Fibroblast of lung (primary cell): ENCODE data around the gene LAMB1. TPM values are rescaled to one million over a fixed set of nuclear protein-coding genes. Genes with fewer than 3 reads are reported as not detected.
A peak's percentile ranks its signal among the peaks of the same experiment; 100 is the strongest.
"Not testable (repeated sequence)": the region's sequence is repeated elsewhere in the genome, so short reads cannot be mapped to it uniquely, and the experiment has no call there.

Experiments
- DNase-seq, 2 donors: peaks; one replicate each; pipeline versions ENCODE4 v3.0.0 to v3.0.0-alpha.2; 2010; ENCODE audit warnings: low read depth in 2 of 2
- H2AFZ ChIP-seq: 2 replicates; pipeline ENCODE4 v1.5.1; 2012; ENCODE audit warnings: low read length, control low read depth, inconsistent platforms
- H3K27ac ChIP-seq: 2 replicates; pipeline ENCODE4 v1.5.1; 2011; ENCODE audit warnings: low read length, control low read depth; ENCODE audit not compliant: insufficient read depth
- H3K27me3 ChIP-seq: 2 replicates; pipeline ENCODE4 v1.5.1; 2011; ENCODE audit warnings: mild to moderate bottlenecking, low read length; ENCODE audit not compliant: control insufficient read depth, insufficient read depth
- H3K36me3 ChIP-seq: 2 replicates; pipeline ENCODE4 v1.5.1; 2011; ENCODE audit warnings: low read length; ENCODE audit not compliant: control insufficient read depth, insufficient read depth
- H3K4me1 ChIP-seq: 2 replicates; pipeline ENCODE4 v1.5.1; 2011; ENCODE audit warnings: low read length; ENCODE audit not compliant: control insufficient read depth, insufficient read depth; ENCODE audit errors: extremely low read depth
- H3K4me2 ChIP-seq: 2 replicates; pipeline ENCODE4 v1.5.1; 2011; ENCODE audit warnings: low read length, control low read depth; ENCODE audit not compliant: insufficient read depth; ENCODE audit errors: extremely low read depth
- H3K4me3 ChIP-seq, 4 experiments: fragments of 200-600 bp in 1 of 4; sonication (generic) in 1 of 4; replicated peaks in 1 of 4; 2 replicates each; pipeline ENCODE4 v1.5.1; 2011 to 2016; ENCODE audit warnings: low read length in 4 of 4, low read depth in 3 of 4, mild to moderate bottlenecking in 3 of 4, control low read depth in 2 of 4, inconsistent platforms in 1 of 4, mixed read lengths in 1 of 4; ENCODE audit not compliant: insufficient read depth in 1 of 4; ENCODE audit errors: control extremely low read depth in 1 of 4
- H3K79me2 ChIP-seq: 2 replicates; pipeline ENCODE4 v1.5.1; 2012; ENCODE audit warnings: mild to moderate bottlenecking, low read length, inconsistent platforms; ENCODE audit not compliant: control insufficient read depth, insufficient read depth
- H3K9ac ChIP-seq: 2 replicates; pipeline ENCODE4 v1.5.1; 2011; ENCODE audit warnings: mild to moderate bottlenecking, low read length, control low read depth; ENCODE audit not compliant: insufficient read depth
- H3K9me3 ChIP-seq: 2 replicates; pipeline ENCODE4 v1.5.1; 2012; ENCODE audit warnings: low read depth, low read length; ENCODE audit not compliant: control insufficient read depth, insufficient read depth
- H4K20me1 ChIP-seq: 2 replicates; pipeline ENCODE4 v1.5.1; 2011; ENCODE audit warnings: low read length; ENCODE audit not compliant: control insufficient read depth, insufficient read depth; ENCODE audit errors: extremely low read depth
- CTCF ChIP-seq, 2 donors: IDR thresholded peaks in 1 of 2; conservative IDR thresholded peaks in 1 of 2; 1 replicate in 1 of 2; 2 replicates in 1 of 2; pipeline ENCODE4 v1.5.1; 2011 to 2012; ENCODE audit warnings: low read length in 2 of 2, control low read depth in 1 of 2, inconsistent platforms in 1 of 2, low read depth in 1 of 2, mild to moderate bottlenecking in 1 of 2
- EZH2 ChIP-seq: IDR thresholded peaks from 2 replicates; pipeline ENCODE4 v1.5.1; 2012; ENCODE audit warnings: low read length, control low read depth, mild to moderate bottlenecking; ENCODE audit errors: missing control alignments
- polyA plus RNA-seq, 2 donors: library from polyadenylated mRNA; depleted of rRNA in 1 of 2; stranded (reverse) in 1 of 2; unstranded in 1 of 2; fragments of >200 nt; gene quantifications; 2 replicates each; pipeline ENCODE4 v1.2.1, GENCODE V29; 2011 to 2012; ENCODE audit warnings: missing spikeins in 1 of 2
- total RNA-seq: library from RNA; depleted of rRNA; stranded (reverse); fragments of >200 nt; gene quantifications from 2 replicates; pipeline ENCODE4 v1.2.1, GENCODE V29; 2014

Gene LAMB1
- total and polyA plus RNA-seq, 2 donors (not counting 1 experiment from before 2014, with no cell fraction given) = 428 to 516 TPM

- no peaks in the 10 kb centered on the region for H4K20me1 ChIP-seq
- TF ChIP-seq EZH2 (no peak), CTCF (conservative IDR thresholded peaks at IDR 0.05 in 1 of 2, IDR thresholded peaks at IDR 0.05 in 1 of 2; ENCODE audit: low read depth in 1 of 2, low read length in 2 of 2) (no peak)
- peaks cover 4% of the 10 kb centered on the region for H3K27me3 ChIP-seq
- H3K36me3 ChIP-seq = peaks cover 3% of the 10 kb centered on the region
- H3K79me2 ChIP-seq = peaks cover 25% of the 10 kb centered on the region
- H3K9me3 ChIP-seq = no peaks in the 10 kb centered on the region
- no peak for DNase-seq
- H2AFZ ChIP-seq = no peak overlapping the region
- H3K4me1 ChIP-seq = peaks cover 9% of the 10 kb centered on the region
- no peak overlapping the region for H3K27ac ChIP-seq
- H3K4me2 ChIP-seq = no peak overlapping the region
- no peak overlapping the region for H3K9ac ChIP-seq
- peak overlapping the region in 1 of 4 experiments; percentile 70 for H3K4me3 ChIP-seq
Measured at GRCh38 chr7:107889992-107890391, 113.0 kb downstream of the LAMB1 start.

- DNase-seq, H3K9me3 ChIP-seq, H3K4me1 ChIP-seq, H3K36me3 ChIP-seq, H4K20me1 ChIP-seq, H3K4me3 ChIP-seq, H3K4me2 ChIP-seq, H3K9ac ChIP-seq, H3K27ac ChIP-seq, H3K79me2 ChIP-seq, H3K27me3 ChIP-seq, H2AFZ ChIP-seq: not testable (repeated sequence)
Measured at GRCh38 chr7:107887827-107888226, 115.1 kb downstream of the LAMB1 start.

GRCh38 chr7:107884066-107884818 is 118.7 kb downstream of the LAMB1 start:
- Histone ChIP-seq H3K27ac (no peak overlapping the region), H3K79me2 (no peaks in the 10 kb centered on the region), H3K27me3 (peaks cover 10% of the 10 kb centered on the region), H3K4me3 (no peak overlapping the region), H3K9ac (no peak overlapping the region), H3K4me2 (no peak overlapping the region), H3K4me1 (no peaks in the 10 kb centered on the region), H2AFZ (no peak overlapping the region), H3K36me3 (no peaks in the 10 kb centered on the region), H4K20me1 (no peaks in the 10 kb centered on the region), H3K9me3 (no peaks in the 10 kb centered on the region)
- DNase-seq = no peak
- TF ChIP-seq CTCF (conservative IDR thresholded peaks at IDR 0.05 in 1 of 2, IDR thresholded peaks at IDR 0.05 in 1 of 2; ENCODE audit: low read depth in 1 of 2, low read length in 2 of 2) (no peak), EZH2 (no peak)
